NOMO-1 treated with dmso at 0.1 percent for 144 hours (cell line): ENCODE results near the gene KRTAP15-1.

ENCODE experiments used
- DNase-seq: peaks from one replicate; lab custom pipeline; 2025; ENCODE audit not compliant: unreplicated experiment; lab: John Stamatoyannopoulos, UW

The KRTAP15-1 gene

GRCh38 chr21:30439975-30440374, at the start of gene KRTAP15-1:
Gene KRTAP15-1 (plus strand): TSS chr21:30440275. CDS start chr21:30440328, 53 bp downstream.
- DNase-seq = no peak

GRCh38 chr21:30391492-30392025, 48.5 kb upstream of the KRTAP15-1 start:
- DNase-seq = no peak

GRCh38 chr21:30395731-30396130, 44.3 kb upstream of the KRTAP15-1 start, which contains the start of gene KRTAP13-1:
Gene KRTAP13-1 (plus strand): TSS chr21:30396031. CDS start chr21:30396087, 56 bp downstream.
- DNase-seq = no peak

GRCh38 chr21:30408782-30409494, 31.1 kb upstream of the KRTAP15-1 start:
- DNase-seq = no peak

GRCh38 chr21:30415993-30416392, 24.1 kb upstream of the KRTAP15-1 start:
- no peak for DNase-seq

- no peak for DNase-seq
These were observed 14.2 kb upstream of the KRTAP15-1 start, which contains the start of gene KRTAP13-3 for GRCh38 chr21:30425826-30426225. Gene KRTAP13-3 (minus strand): TSS chr21:30425926. CDS start chr21:30425912, 14 bp downstream.

- no peak for DNase-seq
These were observed 13.3 kb upstream of the KRTAP15-1 start for GRCh38 chr21:30426731-30427130.

GRCh38 chr21:30430170-30430655, 9.9 kb upstream of the KRTAP15-1 start, which contains the start of gene KRTAP13-4:
Gene KRTAP13-4 (plus strand): TSS chr21:30430220. CDS start chr21:30430276, 56 bp downstream.
- no peak for DNase-seq

- peak; percentile 5 for DNase-seq
These were observed 5.9 kb upstream of the KRTAP15-1 start for GRCh38 chr21:30434033-30434631.

- DNase-seq = peak; percentile 30
These were observed 3.0 kb upstream of the KRTAP15-1 start for GRCh38 chr21:30437010-30437565.

- no peak for DNase-seq
These were observed 3.2 kb downstream of the KRTAP15-1 start for GRCh38 chr21:30443226-30443625.

- no peak for DNase-seq
These were observed 4.1 kb downstream of the KRTAP15-1 start for GRCh38 chr21:30444204-30444603.

GRCh38 chr21:30447056-30447455, 7.0 kb downstream of the KRTAP15-1 start:
- no peak for DNase-seq

- DNase-seq = no peak
These were observed 8.4 kb downstream of the KRTAP15-1 start for GRCh38 chr21:30448514-30448913.

- DNase-seq = no peak
These were observed 23.6 kb downstream of the KRTAP15-1 start for GRCh38 chr21:30463713-30464112.

GRCh38 chr21:30468900-30469714, 29.0 kb downstream of the KRTAP15-1 start:
- DNase-seq = no peak

GRCh38 chr21:30478004-30478403, 37.9 kb downstream of the KRTAP15-1 start:
- DNase-seq = no peak

- DNase-seq = no peak
These were observed 39.2 kb downstream of the KRTAP15-1 start for GRCh38 chr21:30479259-30479658.

- no peak for DNase-seq
These were observed 40.1 kb downstream of the KRTAP15-1 start, which contains the start of gene KRTAP19-1 for GRCh38 chr21:30480145-30480544. Gene KRTAP19-1 (minus strand): TSS chr21:30480367. CDS start chr21:30480317, 50 bp downstream.

- DNase-seq = no peak
These were observed 42.1 kb downstream of the KRTAP15-1 start for GRCh38 chr21:30482130-30482529.

GRCh38 chr21:30486180-30486579, 46.1 kb downstream of the KRTAP15-1 start:
- no peak for DNase-seq
